H1 (cell line): ENCODE results near the gene BCKDHB.

Source experiments
- CHD2 ChIP-seq: IDR thresholded peaks from 2 replicates; pipeline ENCODE4 v1.6.1; 2012; ENCODE audit warnings: low read length, improper control_type of control experiment
- CREB1 ChIP-seq: IDR thresholded peaks from 2 replicates; pipeline ENCODE4 v1.6.1; 2012; ENCODE audit warnings: inconsistent platforms
- CTCF ChIP-seq, 3 experiments: IDR thresholded peaks; 1 replicate in 2 of 3; 2 replicates in 1 of 3; pipeline versions ENCODE4 v1.5.1 to v1.6.1; 2011; ENCODE audit warnings: low read length in 3 of 3, mild to moderate bottlenecking in 3 of 3, inconsistent platforms in 2 of 3, low read depth in 1 of 3, moderate library complexity in 1 of 3; ENCODE audit not compliant: insufficient read depth in 1 of 3; ENCODE audit errors: control extremely low read depth in 1 of 3
- PHF8 ChIP-seq: fragments of 200-600 bp; sonication (generic); conservative IDR thresholded peaks from 2 replicates; pipeline ENCODE4 v1.7.1; 2012; ENCODE audit warnings: low read depth, mild to moderate bottlenecking, inconsistent platforms, low read length, moderate library complexity
- POLR2A ChIP-seq, 2 experiments: IDR thresholded peaks; 1 replicate in 1 of 2; 2 replicates in 1 of 2; pipeline ENCODE4 v1.6.1; 2011; ENCODE audit warnings: low read depth in 2 of 2, low read length in 2 of 2, mild to moderate bottlenecking in 2 of 2; ENCODE audit errors: control extremely low read depth in 1 of 2
- RFX5 ChIP-seq: IDR thresholded peaks from 2 replicates; pipeline ENCODE4 v1.6.1; 2011; ENCODE audit warnings: low read depth, low read length, improper control_type of control experiment, borderline replicate concordance
- RNF2 ChIP-seq: fragments of 200-900, 300-1000 bp; sonication (generic); IDR thresholded peaks from 2 replicates; pipeline ENCODE4 v1.7.1; 2016; ENCODE audit warnings: borderline replicate concordance, low read depth, mild to moderate bottlenecking, antibody characterized with exemption, low read length; ENCODE audit not compliant: poor library complexity, severe bottlenecking; ENCODE audit errors: missing control alignments
- RXRA ChIP-seq: IDR thresholded peaks from 2 replicates; pipeline ENCODE4 v1.6.1; 2011; ENCODE audit warnings: low read depth, mild to moderate bottlenecking, low read length, moderate library complexity; ENCODE audit not compliant: insufficient read depth
- SIN3A ChIP-seq, 2 experiments: IDR thresholded peaks in 1 of 2; conservative IDR thresholded peaks in 1 of 2; 2 replicates each; pipeline ENCODE4 v1.6.1; 2011 to 2012; ENCODE audit warnings: low read length in 2 of 2, improper control_type of control experiment in 1 of 2, low read depth in 1 of 2, mild to moderate bottlenecking in 1 of 2
- SP1 ChIP-seq: IDR thresholded peaks from 2 replicates; pipeline ENCODE4 v1.6.1; 2011; ENCODE audit warnings: low read depth, low read length
- SRF ChIP-seq: IDR thresholded peaks from 2 replicates; pipeline ENCODE4 v1.6.1; 2011; ENCODE audit warnings: mild to moderate bottlenecking, low read depth, low read length, moderate library complexity
- TF ChIP-seq, protein P1 (sequence below): IDR thresholded peaks from 2 replicates; pipeline ENCODE4 v1.6.1; 2012; ENCODE audit warnings: inconsistent platforms
- TF ChIP-seq, protein P2 (sequence below): fragments of 300-600 bp; sonication (generic); IDR thresholded peaks from 2 replicates; pipeline ENCODE4 v1.7.1; 2012; ENCODE audit warnings: low read length, moderate library complexity, mild to moderate bottlenecking, inconsistent platforms; ENCODE audit not compliant: insufficient replicate concordance

- TF ChIP-seq SIN3A (conservative IDR thresholded peaks at IDR 0.05 in 1 of 2, IDR thresholded peaks at IDR 0.05 in 1 of 2; ENCODE audit: low read depth in 1 of 2, low read length in 2 of 2) (no peak), CTCF (IDR thresholded peaks at IDR 0.05; ENCODE audit: control extremely low read depth in 1 of 3, insufficient read depth in 1 of 3, low read depth in 1 of 3, low read length in 3 of 3) (no peak), CHD2 (no peak), SP1 (no peak), SRF (no peak), POLR2A (IDR thresholded peaks at IDR 0.05; ENCODE audit: control extremely low read depth in 1 of 2, low read depth in 2 of 2, low read length in 2 of 2) (no peak), RXRA (no peak), CREB1 (no peak), PHF8 (no peak), RNF2 (no peak), RFX5 (no peak)
- TF ChIP-seq, protein P1, sequence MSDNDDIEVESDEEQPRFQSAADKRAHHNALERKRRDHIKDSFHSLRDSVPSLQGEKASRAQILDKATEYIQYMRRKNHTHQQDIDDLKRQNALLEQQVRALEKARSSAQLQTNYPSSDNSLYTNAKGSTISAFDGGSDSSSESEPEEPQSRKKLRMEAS, result no peak
- TF ChIP-seq, protein P2, sequence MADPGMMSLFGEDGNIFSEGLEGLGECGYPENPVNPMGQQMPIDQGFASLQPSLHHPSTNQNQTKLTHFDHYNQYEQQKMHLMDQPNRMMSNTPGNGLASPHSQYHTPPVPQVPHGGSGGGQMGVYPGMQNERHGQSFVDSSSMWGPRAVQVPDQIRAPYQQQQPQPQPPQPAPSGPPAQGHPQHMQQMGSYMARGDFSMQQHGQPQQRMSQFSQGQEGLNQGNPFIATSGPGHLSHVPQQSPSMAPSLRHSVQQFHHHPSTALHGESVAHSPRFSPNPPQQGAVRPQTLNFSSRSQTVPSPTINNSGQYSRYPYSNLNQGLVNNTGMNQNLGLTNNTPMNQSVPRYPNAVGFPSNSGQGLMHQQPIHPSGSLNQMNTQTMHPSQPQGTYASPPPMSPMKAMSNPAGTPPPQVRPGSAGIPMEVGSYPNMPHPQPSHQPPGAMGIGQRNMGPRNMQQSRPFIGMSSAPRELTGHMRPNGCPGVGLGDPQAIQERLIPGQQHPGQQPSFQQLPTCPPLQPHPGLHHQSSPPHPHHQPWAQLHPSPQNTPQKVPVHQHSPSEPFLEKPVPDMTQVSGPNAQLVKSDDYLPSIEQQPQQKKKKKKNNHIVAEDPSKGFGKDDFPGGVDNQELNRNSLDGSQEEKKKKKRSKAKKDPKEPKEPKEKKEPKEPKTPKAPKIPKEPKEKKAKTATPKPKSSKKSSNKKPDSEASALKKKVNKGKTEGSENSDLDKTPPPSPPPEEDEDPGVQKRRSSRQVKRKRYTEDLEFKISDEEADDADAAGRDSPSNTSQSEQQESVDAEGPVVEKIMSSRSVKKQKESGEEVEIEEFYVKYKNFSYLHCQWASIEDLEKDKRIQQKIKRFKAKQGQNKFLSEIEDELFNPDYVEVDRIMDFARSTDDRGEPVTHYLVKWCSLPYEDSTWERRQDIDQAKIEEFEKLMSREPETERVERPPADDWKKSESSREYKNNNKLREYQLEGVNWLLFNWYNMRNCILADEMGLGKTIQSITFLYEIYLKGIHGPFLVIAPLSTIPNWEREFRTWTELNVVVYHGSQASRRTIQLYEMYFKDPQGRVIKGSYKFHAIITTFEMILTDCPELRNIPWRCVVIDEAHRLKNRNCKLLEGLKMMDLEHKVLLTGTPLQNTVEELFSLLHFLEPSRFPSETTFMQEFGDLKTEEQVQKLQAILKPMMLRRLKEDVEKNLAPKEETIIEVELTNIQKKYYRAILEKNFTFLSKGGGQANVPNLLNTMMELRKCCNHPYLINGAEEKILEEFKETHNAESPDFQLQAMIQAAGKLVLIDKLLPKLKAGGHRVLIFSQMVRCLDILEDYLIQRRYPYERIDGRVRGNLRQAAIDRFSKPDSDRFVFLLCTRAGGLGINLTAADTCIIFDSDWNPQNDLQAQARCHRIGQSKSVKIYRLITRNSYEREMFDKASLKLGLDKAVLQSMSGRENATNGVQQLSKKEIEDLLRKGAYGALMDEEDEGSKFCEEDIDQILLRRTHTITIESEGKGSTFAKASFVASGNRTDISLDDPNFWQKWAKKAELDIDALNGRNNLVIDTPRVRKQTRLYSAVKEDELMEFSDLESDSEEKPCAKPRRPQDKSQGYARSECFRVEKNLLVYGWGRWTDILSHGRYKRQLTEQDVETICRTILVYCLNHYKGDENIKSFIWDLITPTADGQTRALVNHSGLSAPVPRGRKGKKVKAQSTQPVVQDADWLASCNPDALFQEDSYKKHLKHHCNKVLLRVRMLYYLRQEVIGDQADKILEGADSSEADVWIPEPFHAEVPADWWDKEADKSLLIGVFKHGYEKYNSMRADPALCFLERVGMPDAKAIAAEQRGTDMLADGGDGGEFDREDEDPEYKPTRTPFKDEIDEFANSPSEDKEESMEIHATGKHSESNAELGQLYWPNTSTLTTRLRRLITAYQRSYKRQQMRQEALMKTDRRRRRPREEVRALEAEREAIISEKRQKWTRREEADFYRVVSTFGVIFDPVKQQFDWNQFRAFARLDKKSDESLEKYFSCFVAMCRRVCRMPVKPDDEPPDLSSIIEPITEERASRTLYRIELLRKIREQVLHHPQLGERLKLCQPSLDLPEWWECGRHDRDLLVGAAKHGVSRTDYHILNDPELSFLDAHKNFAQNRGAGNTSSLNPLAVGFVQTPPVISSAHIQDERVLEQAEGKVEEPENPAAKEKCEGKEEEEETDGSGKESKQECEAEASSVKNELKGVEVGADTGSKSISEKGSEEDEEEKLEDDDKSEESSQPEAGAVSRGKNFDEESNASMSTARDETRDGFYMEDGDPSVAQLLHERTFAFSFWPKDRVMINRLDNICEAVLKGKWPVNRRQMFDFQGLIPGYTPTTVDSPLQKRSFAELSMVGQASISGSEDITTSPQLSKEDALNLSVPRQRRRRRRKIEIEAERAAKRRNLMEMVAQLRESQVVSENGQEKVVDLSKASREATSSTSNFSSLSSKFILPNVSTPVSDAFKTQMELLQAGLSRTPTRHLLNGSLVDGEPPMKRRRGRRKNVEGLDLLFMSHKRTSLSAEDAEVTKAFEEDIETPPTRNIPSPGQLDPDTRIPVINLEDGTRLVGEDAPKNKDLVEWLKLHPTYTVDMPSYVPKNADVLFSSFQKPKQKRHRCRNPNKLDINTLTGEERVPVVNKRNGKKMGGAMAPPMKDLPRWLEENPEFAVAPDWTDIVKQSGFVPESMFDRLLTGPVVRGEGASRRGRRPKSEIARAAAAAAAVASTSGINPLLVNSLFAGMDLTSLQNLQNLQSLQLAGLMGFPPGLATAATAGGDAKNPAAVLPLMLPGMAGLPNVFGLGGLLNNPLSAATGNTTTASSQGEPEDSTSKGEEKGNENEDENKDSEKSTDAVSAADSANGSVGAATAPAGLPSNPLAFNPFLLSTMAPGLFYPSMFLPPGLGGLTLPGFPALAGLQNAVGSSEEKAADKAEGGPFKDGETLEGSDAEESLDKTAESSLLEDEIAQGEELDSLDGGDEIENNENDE, result no peak
These were observed 157.1 kb downstream of the BCKDHB start for GRCh38 chr6:80263585-80263984.
